SK-N-SH treated with all-trans-retinoic acid at 6 μM for 48 hours (cell line): Measurements from ENCODE around the gene PTPRG.

Experiments
- ATAC-seq: fragments of 200-7000 bp; cut with Tn5 transposase; 3 replicates; pipeline ENCODE4 v1.9.1; 2020; ENCODE audit warnings: mild to moderate bottlenecking, moderate library complexity
- BACH2 ChIP-seq: fragments of 250-450 bp; sonication (Bioruptor Pico); IDR thresholded peaks from 2 replicates; pipeline ENCODE4 v1.9.0; 2021; ENCODE audit warnings: mild to moderate bottlenecking, borderline replicate concordance
- CREB5 ChIP-seq: fragments of 250-450 bp; sonication (Bioruptor Pico); IDR thresholded peaks from 2 replicates; pipeline ENCODE4 v1.5.1; 2020; ENCODE audit warnings: low read depth, mild to moderate bottlenecking, moderate library complexity
- CSRNP3 ChIP-seq: fragments of 250-450 bp; sonication (Bioruptor Pico); IDR thresholded peaks from 2 replicates; pipeline ENCODE4 v1.5.1; 2021; ENCODE audit warnings: mild to moderate bottlenecking, moderate library complexity
- ESRRG ChIP-seq: fragments of 250-450 bp; sonication (Bioruptor Pico); IDR thresholded peaks from 2 replicates; pipeline ENCODE4 v1.6.1; 2021; ENCODE audit warnings: mild to moderate bottlenecking
- ISL1 ChIP-seq: fragments of 250-450 bp; sonication (Bioruptor Pico); IDR thresholded peaks from 2 replicates; pipeline ENCODE4 v2.1.2; 2022; ENCODE audit warnings: mild to moderate bottlenecking, moderate library complexity
- OSR1 ChIP-seq: fragments of 250-450 bp; sonication (Bioruptor Pico); IDR thresholded peaks from 2 replicates; pipeline ENCODE4 v1.8.0; 2022; ENCODE audit warnings: moderate library complexity, mild to moderate bottlenecking, inconsistent platforms
- PATZ1 ChIP-seq: fragments of 250-450 bp; sonication (Bioruptor Pico); IDR thresholded peaks from 2 replicates; pipeline ENCODE4 v1.8.0; 2020; ENCODE audit warnings: mild to moderate bottlenecking, moderate library complexity, borderline replicate concordance
- POU6F1 ChIP-seq: fragments of 250-450 bp; sonication (Bioruptor Pico); IDR thresholded peaks from 2 replicates; pipeline ENCODE4 v1.8.0; 2021; ENCODE audit warnings: low read depth, mild to moderate bottlenecking, moderate library complexity, borderline replicate concordance
- PPARA ChIP-seq: fragments of 250-450 bp; sonication (Bioruptor Pico); IDR thresholded peaks from 2 replicates; pipeline ENCODE4 v1.5.0; 2020; ENCODE audit warnings: mild to moderate bottlenecking, borderline replicate concordance
- RARB ChIP-seq: fragments of 250-450 bp; sonication (Bioruptor Pico); IDR thresholded peaks from 2 replicates; pipeline ENCODE4 v1.8.0; 2021; ENCODE audit warnings: mild to moderate bottlenecking, moderate library complexity
- SNAI2 ChIP-seq: fragments of 250-450 bp; sonication (Bioruptor Pico); IDR thresholded peaks from 2 replicates; pipeline ENCODE4 v1.5.0; 2020; ENCODE audit warnings: mild to moderate bottlenecking, moderate library complexity
- TCF4 ChIP-seq: fragments of 250-450 bp; sonication (Bioruptor Pico); IDR thresholded peaks from 2 replicates; pipeline ENCODE4 v1.8.0; 2021; ENCODE audit warnings: mild to moderate bottlenecking, moderate library complexity, borderline replicate concordance
- TOX ChIP-seq: fragments of 250-450 bp; sonication (Bioruptor Pico); IDR thresholded peaks from 2 replicates; pipeline ENCODE4 v1.8.0; 2021; ENCODE audit warnings: mild to moderate bottlenecking, moderate library complexity, borderline replicate concordance
- TSHZ2 ChIP-seq: fragments of 250-450 bp; sonication (Bioruptor Pico); IDR thresholded peaks from 2 replicates; pipeline ENCODE4 v1.5.0; 2020; ENCODE audit warnings: mild to moderate bottlenecking, moderate library complexity
- ZC3H10 ChIP-seq: fragments of 250-450 bp; sonication (Bioruptor Pico); IDR thresholded peaks from 2 replicates; pipeline ENCODE4 v1.5.1; 2021; ENCODE audit warnings: mild to moderate bottlenecking, moderate library complexity
- ZNF565 ChIP-seq: fragments of 450-650 bp; formaldehyde crosslinking; conservative IDR thresholded peaks from 2 replicates; pipeline ENCODE4 v1.5.0; 2020; ENCODE audit warnings: low read depth, mild to moderate bottlenecking, moderate library complexity
- ZNF70 ChIP-seq: fragments of 450-650 bp; formaldehyde crosslinking; IDR thresholded peaks from 2 replicates; pipeline ENCODE4 v1.5.0; 2020; ENCODE audit warnings: mild to moderate bottlenecking, moderate library complexity
- ZNF8 ChIP-seq: fragments of 450-650 bp; formaldehyde crosslinking; IDR thresholded peaks from 2 replicates; pipeline ENCODE4 v1.5.0; 2020; ENCODE audit warnings: mild to moderate bottlenecking, moderate library complexity

The PTPRG gene

GRCh38 chr3:61877359-61878138, 316.2 kb downstream of the PTPRG start:
- ATAC-seq: no peak
- TF ChIP-seq ISL1 (CRISPR knock-in tag): no peak
- TF ChIP-seq PPARA (CRISPR knock-in tag): no peak
- TF ChIP-seq TOX (CRISPR knock-in tag): no peak
- no peak for TF ChIP-seq POU6F1 (CRISPR knock-in tag)
- TF ChIP-seq ZNF565 (CRISPR knock-in tag): no peak
- no peak for TF ChIP-seq ZNF8 (CRISPR knock-in tag)
- no peak for TF ChIP-seq ZNF70 (CRISPR knock-in tag)
- no peak for TF ChIP-seq RARB
- no peak for TF ChIP-seq ZC3H10

GRCh38 chr3:61882253-61882652, 320.9 kb downstream of the PTPRG start:
- peak; percentile 55 for ATAC-seq
- TF ChIP-seq ZC3H10 (no peak), SNAI2 (no peak), RARB (no peak), ISL1 (CRISPR knock-in tag) (peak; percentile 37; the same call in 1 of the 2 replicates), OSR1 (CRISPR knock-in tag) (no peak), TSHZ2 (no peak), TCF4 (CRISPR knock-in tag) (no peak)

- TF ChIP-seq CREB5 (CRISPR knock-in tag) (no peak), TOX (CRISPR knock-in tag) (no peak), ZNF8 (CRISPR knock-in tag) (no peak), ESRRG (CRISPR knock-in tag) (no peak), BACH2 (CRISPR knock-in tag) (no peak), CSRNP3 (CRISPR knock-in tag) (no peak)
These were observed 323.4 kb downstream of the PTPRG start for GRCh38 chr3:61884794-61885193.

GRCh38 chr3:61885414-61885813, 324.0 kb downstream of the PTPRG start:
- ATAC-seq: no peak
- TF ChIP-seq CSRNP3 (CRISPR knock-in tag) (no peak), TOX (CRISPR knock-in tag) (no peak), ISL1 (CRISPR knock-in tag) (no peak), ZNF8 (CRISPR knock-in tag) (no peak), ZNF565 (CRISPR knock-in tag) (no peak), SNAI2 (no peak), TSHZ2 (no peak), POU6F1 (CRISPR knock-in tag) (no peak), ZC3H10 (no peak), PATZ1 (CRISPR knock-in tag) (no peak)

More at GRCh38 chr3:61884794-61885193, 323.4 kb downstream of the PTPRG start:
- no peak for ATAC-seq
